Spleen (tissue), 7 donors: ENCODE data around the gene NTN1.

Experiments
- POLR2A ChIP-seq, 3 donors: fragments of 450-650 bp; IDR thresholded peaks; one replicate each; pipeline ENCODE4 v1.5.1; 2017; ENCODE audit warnings: antibody characterized with exemption in 3 of 3, mild to moderate bottlenecking in 1 of 3
- TF ChIP-seq, protein P1 (sequence below), 11 experiments: fragments of 200-600 bp in 7 of 11; fragments of 450-650 bp in 4 of 11; sonication (generic) in 4 of 11; IDR thresholded peaks in 8 of 11; conservative IDR thresholded peaks in 3 of 11; 1 replicate in 7 of 11; 2 replicates in 4 of 11; pipeline versions ENCODE4 v1.4.0 to v1.8.0; 2016 to 2021; ENCODE audit warnings: antibody characterized with exemption in 11 of 11, inconsistent platforms in 4 of 11, mild to moderate bottlenecking in 1 of 11
- donor health status: DM: no; HTN: no; CAD: no; lungs with moderate emphysema.
- donor health status: DM: no; HTN: no; CAD: no.
- donor health status: DM: no; HTN: no; CAD: no.

DNA sequence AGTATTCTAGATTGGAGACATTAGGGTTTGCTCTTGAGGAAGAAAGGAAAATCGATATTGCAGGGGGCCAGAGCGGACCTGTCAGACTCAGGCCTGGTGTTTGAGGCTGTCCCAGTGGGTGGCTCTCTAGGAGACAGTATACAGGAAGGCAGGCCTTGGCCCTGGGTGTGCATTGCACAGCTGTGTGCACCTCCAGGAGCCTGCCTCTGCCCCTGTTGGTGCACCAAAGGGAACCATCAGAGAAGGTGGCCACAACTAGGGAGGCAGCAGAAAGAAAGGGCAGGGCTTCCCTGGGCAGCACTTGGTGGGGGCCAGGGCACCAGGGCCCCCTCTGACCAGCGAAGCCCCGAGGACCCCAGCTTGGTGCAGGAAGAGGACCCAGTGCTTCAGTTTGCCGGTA is 188.0 kb downstream of the NTN1 start:
- TF ChIP-seq, protein P1, sequence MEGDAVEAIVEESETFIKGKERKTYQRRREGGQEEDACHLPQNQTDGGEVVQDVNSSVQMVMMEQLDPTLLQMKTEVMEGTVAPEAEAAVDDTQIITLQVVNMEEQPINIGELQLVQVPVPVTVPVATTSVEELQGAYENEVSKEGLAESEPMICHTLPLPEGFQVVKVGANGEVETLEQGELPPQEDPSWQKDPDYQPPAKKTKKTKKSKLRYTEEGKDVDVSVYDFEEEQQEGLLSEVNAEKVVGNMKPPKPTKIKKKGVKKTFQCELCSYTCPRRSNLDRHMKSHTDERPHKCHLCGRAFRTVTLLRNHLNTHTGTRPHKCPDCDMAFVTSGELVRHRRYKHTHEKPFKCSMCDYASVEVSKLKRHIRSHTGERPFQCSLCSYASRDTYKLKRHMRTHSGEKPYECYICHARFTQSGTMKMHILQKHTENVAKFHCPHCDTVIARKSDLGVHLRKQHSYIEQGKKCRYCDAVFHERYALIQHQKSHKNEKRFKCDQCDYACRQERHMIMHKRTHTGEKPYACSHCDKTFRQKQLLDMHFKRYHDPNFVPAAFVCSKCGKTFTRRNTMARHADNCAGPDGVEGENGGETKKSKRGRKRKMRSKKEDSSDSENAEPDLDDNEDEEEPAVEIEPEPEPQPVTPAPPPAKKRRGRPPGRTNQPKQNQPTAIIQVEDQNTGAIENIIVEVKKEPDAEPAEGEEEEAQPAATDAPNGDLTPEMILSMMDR (IDR thresholded peaks at IDR 0.05 in 8 of 11, conservative IDR thresholded peaks at IDR 0.05 in 3 of 11) = no peak
- TF ChIP-seq POLR2A (IDR thresholded peaks at IDR 0.05) = no peak
